GM18507 (cell line): ENCODE data around the gene NCAPH2.
"Not testable (repeated sequence)": the region's sequence is repeated elsewhere in the genome, so short reads cannot be mapped to it uniquely, and the experiment has no call there.

Experiments used
- DNase-seq: peaks from one replicate; pipeline ENCODE4 v3.0.0; 2011; ENCODE audit warnings: low read depth; ENCODE audit not compliant: insufficient read length; ENCODE audit errors: extremely low spot score
- FAIRE-seq: peaks from 2 replicates; lab custom pipeline; 2011; peaks lifted over from hg19 to GRCh38; lab: Jason Lieb, UNC

The NCAPH2 gene

DNA sequence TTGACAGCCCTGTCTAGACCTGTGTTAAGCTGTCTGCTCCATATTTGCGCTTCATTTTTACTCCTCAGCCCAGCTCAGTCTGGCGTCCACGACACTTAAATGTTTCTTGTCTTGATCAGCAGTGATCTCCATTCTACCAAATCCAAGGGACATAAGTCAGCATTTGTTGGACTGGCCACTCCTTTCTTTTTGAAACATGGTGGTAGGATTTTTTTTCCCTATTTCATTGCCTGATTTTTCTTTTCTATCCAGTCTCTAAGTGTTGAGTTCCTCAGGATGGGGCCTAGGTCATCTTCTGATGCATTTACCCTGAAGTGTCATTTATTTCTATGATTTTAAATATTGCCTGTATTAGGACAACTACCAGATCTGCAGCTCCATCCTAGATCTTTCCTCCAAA, 873 bp downstream of the NCAPH2 start:
- no peak for FAIRE-seq

DNA sequence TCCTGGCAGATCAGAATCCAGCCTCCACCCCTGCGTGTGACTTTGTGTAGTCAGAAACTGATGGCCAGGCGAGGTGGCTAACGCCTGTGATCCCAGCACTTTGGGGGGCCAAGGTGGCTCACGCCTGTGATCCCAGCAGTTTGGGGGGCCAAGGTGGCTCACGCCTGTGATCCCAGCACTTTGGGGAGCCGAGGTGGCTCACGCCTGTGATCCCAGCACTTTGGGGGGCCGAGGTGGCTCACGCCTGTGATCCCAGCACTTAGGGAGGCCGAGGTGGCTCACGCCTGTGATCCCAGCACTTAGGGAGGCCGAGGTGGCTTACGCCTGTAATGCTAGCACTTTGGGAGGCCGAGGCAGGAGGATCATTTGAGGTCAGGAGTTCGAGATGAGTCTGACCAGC, 5.2 kb downstream of the NCAPH2 start:
- FAIRE-seq (no peak), DNase-seq (no peak)

More for the DNA sequence above, 873 bp downstream of the NCAPH2 start:
- DNase-seq = no peak

DNA sequence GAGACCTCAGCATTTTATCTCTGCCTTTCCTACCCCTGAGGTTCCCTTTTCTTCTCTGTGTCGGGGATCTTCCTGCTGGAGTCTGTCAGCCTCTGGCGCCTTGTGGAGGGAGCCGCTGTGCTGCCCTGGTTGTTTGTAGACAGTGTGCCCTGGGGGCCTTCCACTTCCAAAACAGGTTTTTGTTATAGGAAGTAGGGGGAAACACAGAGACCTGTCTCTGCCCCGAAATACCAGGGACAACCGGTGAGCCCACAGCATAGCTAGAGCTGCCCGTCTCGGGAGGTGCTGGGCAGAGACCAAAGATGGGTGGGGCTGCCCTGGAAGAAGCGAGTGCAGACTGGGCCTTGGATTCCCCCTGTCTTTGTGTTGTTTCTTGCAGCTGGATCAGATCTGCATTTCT, 8.0 kb downstream of the NCAPH2 start:
- DNase-seq (no peak), FAIRE-seq (no peak)

DNA sequence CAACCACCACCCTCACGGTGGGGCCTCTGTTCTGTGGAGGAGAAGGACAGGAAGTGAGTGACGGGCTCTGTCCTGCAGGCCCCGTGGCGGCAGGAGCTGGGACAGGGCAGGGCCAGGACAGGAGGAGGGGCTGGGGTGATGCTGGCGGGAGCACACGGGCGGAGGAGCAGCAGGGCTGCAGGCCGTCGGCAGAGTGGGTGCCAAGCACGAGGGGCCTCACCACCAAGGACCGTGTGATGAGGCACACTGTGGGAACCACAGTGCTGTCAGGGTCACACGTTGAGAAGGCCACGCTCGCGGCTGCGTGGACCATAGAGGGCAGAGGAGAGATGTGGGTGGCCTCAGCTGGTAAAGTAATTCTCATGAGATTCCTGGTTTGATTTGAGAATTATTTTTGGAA, 8.9 kb downstream of the NCAPH2 start:
- FAIRE-seq (no peak), DNase-seq (no peak)

DNA sequence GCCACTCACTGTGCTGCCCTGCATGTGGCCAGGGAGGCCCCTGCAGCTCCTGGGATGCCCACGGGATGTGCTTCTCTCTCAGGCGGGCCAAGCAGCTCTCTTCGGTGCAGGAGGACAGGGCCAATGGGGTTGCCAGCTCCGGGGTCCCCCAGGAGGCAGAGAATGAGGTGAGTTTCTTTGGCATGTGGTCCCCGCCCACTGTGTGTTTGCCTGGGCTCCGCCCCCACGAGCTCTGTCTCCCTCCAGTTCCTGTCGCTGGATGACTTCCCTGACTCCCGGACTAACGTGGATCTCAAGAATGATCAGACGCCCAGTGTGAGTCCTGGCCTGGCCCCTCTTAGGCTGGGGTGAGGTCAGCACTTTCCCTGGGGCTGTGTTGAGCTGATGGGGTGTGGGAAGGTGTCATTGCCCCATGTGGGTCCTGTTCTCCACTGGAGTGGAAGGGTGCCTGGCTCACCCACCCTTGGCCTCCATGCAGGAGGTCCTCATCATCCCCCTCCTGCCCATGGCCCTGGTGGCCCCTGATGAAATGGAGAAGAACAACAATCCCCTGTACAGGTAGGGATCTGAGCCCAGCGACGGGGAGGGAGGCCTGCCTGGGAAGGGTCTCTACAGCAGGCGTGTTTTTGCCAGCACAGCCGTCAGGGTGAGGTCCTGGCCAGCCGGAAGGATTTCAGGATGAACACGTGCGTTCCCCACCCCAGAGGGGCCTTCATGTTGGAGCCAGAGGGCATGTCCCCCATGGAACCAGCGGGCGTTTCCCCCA, 9.7 kb downstream of the NCAPH2 start:
- DNase-seq (no peak), FAIRE-seq (no peak)

DNA sequence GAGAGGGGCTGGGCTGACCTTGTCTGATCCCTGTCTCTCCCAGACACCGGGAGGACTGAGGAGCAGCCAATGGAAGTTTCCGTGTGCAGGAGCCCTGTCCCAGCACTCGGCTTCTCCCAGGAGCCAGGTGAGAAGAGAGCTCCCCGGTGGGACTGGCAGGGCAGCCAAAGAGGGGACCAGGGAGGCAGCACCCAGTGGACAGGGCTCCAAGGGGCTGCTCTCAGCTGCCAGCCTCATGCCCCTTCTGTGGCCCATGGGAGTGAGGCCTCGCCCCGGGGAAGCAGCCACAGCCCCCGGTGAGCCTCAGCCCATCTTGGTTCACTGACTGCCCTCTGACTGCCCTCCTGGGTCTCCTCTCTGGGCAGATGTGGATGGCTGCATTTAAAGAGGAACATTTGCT, 10.6 kb downstream of the NCAPH2 start:
- FAIRE-seq = no peak
- no peak for DNase-seq

DNA sequence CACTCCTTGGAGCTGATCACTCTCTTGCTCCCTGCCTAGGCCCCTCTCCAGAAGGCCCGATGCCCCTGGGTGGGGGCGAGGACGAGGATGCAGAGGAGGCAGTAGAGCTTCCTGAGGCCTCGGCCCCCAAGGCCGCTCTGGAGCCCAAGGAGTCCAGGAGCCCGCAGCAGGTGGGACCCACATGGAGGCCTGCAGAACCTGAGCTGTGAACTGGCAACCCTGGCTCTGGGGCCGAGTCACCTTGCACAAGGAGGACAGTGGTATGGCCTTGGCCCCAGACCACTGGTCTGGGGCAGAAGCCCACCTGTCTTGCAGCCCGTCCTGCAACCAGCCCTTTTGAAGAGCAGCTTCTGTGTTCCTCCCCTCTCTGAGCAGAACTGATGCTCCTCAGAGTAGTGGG, 11.1 kb downstream of the NCAPH2 start:
- FAIRE-seq = no peak
- no peak for DNase-seq

DNA sequence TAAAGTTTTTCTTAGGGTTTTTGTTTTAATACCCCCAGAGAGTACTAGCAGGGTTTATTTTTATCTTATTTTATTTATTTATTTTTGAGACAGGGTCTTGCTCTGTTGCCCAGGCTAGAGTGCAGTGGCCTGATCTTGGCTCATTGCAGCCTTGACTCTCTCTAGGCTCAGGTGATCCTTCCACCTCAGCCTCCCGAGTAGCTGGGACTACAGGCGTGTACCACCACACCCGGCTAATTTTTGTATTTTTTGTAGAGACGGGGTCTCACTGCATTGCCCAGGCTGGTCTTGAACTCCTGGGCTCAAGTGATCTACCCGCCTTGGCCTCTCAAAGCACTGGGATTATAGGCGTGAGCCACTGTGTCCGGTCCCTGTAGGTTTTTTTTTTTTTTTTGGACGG, 12.2 kb downstream of the NCAPH2 start:
- FAIRE-seq, DNase-seq: not testable (repeated sequence)

DNA sequence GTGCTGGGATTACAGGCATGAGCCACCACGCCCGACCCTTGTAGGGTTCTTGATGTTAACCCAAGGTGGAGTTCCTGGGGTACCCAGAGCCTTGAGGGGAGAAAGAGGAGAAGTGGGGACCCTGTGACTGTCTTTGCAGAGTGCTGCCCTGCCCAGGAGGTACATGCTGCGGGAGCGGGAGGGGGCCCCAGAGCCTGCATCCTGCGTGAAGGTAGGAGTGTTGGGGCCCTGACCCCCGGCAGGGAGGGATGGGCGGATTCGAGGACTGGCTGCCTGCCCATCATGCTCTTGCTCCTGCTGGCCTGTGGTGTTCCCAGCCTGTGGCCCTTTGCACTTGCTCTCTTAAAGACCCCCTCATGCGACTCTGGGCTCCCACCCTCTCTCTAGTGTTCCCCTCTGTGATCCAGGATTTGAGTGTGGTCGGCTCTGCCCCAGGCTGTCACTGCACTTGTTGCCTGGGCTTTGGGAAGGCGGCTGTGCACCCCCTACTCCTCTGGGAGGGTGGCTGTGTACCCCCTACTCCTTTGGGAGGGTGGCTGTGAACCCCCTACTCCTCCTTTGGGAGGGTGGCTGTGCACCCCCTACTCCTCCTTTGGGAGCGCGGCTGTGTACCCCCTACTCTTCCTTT, 12.9 kb downstream of the NCAPH2 start:
- DNase-seq (no peak), FAIRE-seq (no peak)

DNA sequence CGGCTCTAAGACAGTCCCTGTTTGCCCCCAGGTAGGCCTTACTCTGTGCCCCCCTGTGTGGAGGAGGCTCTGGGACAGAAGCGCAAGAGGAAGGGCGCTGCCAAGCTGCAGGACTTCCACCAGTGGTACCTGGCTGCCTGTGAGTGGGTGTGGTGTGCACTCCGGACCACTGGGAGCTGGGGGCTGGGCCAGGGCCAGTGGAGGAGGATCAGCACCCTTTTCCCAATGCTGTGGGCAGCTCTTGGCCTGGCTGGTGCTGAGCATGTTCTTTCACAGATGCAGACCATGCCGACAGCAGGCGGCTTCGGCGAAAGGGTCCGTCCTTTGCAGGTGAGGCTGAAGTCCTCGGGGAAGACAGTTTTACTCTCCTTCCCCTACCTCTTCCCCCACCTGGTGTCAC, 13.7 kb downstream of the NCAPH2 start:
- no peak for DNase-seq
- no peak for FAIRE-seq

DNA sequence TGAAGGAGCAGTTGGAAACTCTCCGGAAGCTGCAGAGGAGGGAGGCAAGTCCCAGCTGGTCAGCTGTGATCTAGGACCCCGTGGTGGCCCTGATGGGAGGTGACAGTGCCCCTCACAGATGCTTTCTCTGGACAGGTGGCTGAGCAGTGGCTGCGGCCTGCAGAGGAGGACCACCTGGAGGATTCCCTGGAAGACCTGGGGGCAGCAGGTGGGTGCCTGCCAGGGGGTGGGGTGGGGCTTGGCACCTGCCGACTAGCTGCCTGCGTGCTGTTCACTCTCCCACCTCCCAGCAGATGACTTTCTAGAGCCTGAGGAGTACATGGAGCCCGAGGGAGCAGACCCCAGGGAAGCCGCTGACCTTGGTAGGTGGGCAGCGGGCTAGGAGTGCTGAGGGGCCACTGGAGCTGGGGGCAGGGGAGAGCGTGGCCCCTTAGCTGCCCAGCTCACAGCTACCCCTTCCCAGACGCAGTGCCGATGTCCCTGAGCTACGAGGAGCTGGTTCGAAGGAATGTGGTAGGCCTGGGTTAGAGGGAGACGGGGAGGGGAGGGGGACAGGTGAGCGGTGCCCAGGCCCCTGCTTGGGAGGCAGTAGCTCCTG, 14.3 kb downstream of the NCAPH2 start:
- FAIRE-seq (no peak), DNase-seq (no peak)

DNA sequence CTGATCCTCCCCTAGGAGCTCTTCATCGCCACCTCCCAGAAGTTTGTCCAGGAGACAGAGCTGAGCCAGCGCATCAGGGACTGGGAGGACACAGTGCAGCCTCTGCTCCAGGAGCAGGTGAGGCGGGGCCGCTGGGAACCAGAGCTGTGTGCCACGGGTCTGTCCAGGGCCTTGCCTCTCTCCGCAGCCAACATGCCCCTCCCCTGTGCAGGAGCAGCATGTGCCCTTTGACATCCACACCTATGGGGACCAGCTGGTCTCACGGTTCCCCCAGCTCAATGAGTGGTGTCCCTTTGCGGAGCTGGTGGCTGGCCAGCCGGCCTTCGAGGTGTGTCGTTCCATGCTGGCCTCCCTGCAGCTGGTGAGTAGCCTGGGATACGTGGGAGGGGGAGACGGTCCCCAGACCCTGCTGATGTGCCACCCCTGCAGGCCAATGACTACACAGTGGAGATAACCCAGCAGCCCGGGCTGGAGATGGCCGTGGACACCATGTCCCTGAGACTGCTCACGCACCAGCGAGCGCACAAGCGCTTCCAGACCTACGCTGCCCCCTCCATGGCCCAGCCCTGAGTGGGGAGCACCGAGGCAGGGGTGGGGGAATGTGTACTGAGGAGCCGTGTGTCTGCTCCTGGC, 14.9 kb downstream of the NCAPH2 start:
- no peak for FAIRE-seq

DNA sequence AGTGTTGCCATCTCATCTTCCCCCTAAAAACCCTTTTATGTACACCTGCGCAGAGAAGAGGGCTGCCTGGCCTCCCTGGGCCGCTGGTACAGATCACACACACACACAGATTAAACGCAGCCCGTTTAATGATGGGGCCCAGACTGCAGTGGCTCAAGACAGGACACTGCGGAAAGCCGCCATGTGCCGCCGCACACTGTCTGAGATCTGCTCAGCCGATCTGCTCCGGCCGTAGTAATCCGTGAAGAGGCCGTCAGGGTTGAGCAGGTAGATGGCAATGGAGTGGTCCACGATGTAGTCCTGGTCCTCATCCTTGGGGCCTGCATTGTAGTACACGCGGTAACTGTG, 15.4 kb downstream of the NCAPH2 start:
- DNase-seq (no peak), FAIRE-seq (no peak)

More for the DNA sequence above, 14.9 kb downstream of the NCAPH2 start:
- no peak for DNase-seq

DNA sequence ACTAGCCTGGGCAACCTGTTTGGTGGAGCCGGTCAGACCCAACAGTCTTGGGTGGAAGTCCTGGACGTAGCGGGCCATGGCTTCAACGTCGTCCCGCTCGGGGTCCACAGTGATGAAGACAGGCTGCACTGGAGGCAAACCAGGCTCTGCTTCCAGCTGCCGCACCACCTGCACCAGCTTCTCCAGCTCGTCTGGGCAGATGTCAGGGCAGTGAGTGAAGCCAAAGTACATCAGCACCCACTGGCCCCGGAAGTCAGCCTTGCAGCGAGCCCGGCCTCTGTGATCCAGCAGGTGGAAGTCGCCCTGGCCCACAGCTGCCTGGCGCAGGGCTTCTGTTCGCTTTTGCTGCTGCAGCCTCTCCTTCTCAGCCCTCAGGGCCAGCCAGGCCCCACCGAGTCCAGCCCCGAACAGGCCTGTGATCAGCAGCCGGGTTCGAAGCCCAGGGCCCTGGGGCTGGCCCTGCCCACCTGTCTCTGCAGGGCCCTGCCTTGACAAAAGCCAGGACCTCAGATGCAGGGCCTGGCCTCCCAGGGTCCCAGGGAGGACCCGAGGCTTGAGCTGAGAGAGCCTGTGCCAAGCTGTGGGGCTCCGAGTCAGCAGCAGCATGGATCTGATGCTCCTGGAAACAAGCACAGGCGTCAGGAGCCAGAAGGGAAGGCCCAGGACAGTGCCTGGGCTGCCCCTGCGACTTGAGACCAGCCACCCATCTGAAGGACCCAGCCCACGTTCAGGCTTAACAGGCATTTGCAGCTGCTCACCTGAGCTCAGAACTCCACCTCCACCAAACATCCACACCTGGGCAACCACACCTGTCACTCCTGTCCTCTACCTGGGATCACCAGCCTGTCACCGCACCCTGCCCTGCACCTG, 16.0 kb downstream of the NCAPH2 start:
- no peak for DNase-seq
- no peak for FAIRE-seq

DNA sequence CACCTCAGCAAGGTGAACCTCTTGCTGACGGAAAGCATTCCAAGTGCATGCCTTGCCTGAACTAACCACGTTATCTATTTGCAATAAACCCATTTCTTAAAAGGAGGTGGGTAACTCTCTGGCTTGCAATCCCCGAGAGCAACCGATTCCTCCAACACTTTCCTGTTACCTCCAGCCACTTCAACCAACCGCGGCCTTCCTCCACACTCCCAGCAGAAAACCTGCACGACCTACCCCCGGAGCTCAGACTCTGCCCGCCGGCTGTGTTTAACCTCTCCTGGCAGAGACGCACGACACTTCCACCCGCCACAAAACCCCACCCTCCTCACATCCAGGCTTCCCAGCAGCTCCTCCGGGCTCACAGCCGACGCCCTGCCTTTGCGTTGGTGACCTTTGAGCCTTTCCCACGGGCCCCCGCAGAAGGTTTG, 16.7 kb downstream of the NCAPH2 start:
- no peak for DNase-seq

DNA sequence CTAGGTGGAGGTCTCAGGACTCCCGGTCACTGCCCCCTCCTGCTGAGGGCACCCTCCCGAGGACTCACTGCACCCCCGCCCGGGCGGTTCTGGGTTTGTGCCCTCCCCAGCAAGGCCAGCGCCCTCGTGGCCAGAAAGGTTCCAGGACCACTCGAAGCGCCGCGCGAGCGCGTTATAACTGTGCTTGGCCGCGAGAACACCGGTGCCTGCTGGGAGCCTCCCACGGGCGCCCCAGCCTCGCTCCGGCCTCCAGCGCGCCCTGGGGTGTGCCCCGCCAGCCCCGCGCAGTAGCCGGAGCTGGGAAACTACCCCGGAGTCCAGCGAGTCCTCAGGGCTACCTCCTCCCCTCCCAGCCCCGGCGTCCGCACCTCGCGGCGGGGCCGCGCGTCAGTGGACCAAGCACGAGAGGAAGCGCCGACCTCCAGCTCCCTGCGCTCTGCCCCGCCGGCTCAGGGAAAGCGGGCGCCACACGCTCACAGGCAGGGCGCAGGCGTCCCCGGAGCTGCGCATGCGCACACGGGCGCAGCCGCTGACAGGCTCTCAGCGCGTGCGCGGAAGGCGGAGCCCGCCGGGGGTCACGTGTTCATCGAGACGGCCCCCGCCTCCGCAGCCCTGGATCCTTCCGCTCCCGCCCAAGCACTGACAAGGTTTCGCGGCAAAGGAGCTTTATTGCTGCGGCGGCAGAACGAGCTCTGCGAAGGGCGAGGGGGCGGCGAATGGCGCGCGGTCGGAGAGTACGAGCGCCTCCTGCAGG, 17.3 kb downstream of the NCAPH2 start, which contains the start of gene SCO2:
Gene SCO2, minus strand, starts transcription at position 495 of the 754 bp plus-strand sequence. CDS start 1,187 bp downstream, outside the sequence.
- peak; percentile 94 for DNase-seq
- FAIRE-seq = peak; percentile 97

More for the DNA sequence above, 16.7 kb downstream of the NCAPH2 start:
- FAIRE-seq = no peak

DNA sequence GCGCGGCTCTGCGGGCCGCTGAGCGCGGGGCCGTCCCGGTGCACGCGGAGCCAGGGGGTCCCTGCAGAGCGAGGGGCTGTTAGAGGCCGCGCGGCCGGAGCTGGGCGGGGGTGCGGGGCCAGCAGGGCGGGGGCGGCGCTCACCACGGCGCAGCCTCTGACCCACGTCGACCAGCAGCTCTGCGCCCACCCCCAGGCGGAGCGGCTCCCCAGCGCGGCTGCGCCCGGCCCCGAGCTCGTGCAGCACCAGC, 17.8 kb downstream of the NCAPH2 start:
- FAIRE-seq (no peak), DNase-seq (no peak)

DNA sequence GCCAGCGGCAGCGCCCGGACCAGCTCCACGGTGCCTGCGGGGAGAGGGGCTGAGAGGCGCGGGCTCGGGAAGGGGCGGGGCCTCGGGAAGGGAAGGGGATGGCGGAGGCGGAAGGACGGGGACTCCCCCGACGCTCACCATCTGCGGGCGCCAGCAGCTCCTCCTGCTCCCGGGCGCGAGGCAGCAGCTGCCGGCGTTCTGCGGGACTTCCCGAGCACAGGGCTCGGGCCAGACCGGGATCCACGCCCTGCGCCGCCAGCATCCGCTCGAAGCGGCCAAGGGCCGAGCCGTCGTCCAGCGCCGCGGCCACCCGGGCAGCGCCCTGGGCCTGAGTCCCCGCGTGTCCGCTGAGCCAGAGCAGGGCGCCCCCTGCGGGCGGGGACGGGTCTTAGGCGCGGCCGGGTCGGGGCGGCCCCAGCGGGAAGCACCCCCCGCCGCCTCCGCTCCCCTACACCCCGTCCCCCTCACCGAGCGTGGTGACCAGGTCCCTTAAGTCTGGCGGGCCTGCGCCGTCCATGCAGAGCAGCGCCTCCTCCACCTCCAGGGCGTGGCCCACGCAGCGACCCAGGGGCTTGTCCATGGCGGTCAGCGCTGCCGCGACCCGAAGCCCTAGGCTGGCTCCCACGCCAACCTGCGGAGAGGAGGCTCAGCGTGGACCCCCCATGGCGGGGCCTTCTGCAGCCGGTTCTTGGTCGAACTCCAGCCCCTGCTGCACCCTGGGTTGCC, 18.2 kb downstream of the NCAPH2 start:
- DNase-seq = peak; percentile 62
- peak; percentile 82 for FAIRE-seq
